ENCODE data around the gene THOC3. TPM values are rescaled to one million over a fixed set of nuclear protein-coding genes. Genes with fewer than 3 reads are reported as not detected.

The THOC3 gene
- total RNA-seq, 2 experiments from 2014 or later = 67.3 to 71.5 TPM

Other genes starting within 250 kb of the THOC3 start
- not detected for gene CPLX2, start 96.7 kb downstream of the THOC3 start, total RNA-seq